GM23338 (cell line): ENCODE results near the gene ADAMTS7. TPM values are rescaled to one million over a fixed set of nuclear protein-coding genes. Genes with fewer than 3 reads are reported as not detected.

Source experiments
- ATAC-seq: fragments of 200-7000 bp; cut with Tn5 transposase; 3 replicates; pipeline ENCODE4 v1.9.1; 2020
- DNase-seq: peaks from one replicate; pipeline ENCODE4 v3.0.0-alpha.2; 2015; ENCODE audit warnings: low spot score
- H2AFZ ChIP-seq: fragments of 200-600 bp; sonication (generic); 2 replicates; pipeline ENCODE4 v1.8.0; 2016; ENCODE audit warnings: antibody characterized with exemption, mild to moderate bottlenecking, moderate library complexity
- H3F3A ChIP-seq: fragments of 200-600 bp; sonication (generic); replicated peaks from 2 replicates; pipeline ENCODE4 v1.8.0; 2017; ENCODE audit warnings: antibody characterized with exemption, mixed run types, low read depth
- H3K27ac ChIP-seq: fragments of 200-600 bp; sonication (generic); 2 replicates; pipeline ENCODE4 v1.6.1; 2016; ENCODE audit warnings: low read depth
- H3K27me3 ChIP-seq: fragments of 200-600 bp; sonication (generic); 2 replicates; pipeline ENCODE4 v1.8.0; 2016; ENCODE audit warnings: mild to moderate bottlenecking, mixed run types, moderate library complexity; ENCODE audit not compliant: insufficient read depth
- H3K36me3 ChIP-seq: fragments of 200-600 bp; sonication (generic); 2 replicates; pipeline ENCODE4 v1.8.0; 2016; ENCODE audit warnings: mild to moderate bottlenecking; ENCODE audit not compliant: insufficient read depth
- H3K4me1 ChIP-seq: fragments of 200-600 bp; sonication (generic); 2 replicates; pipeline ENCODE4 v1.8.0; 2016; ENCODE audit warnings: mild to moderate bottlenecking, moderate library complexity; ENCODE audit not compliant: insufficient read depth
- H3K4me2 ChIP-seq: fragments of 200-600 bp; sonication (generic); 2 replicates; pipeline ENCODE4 v1.7.1; 2017; ENCODE audit warnings: mixed run types
- H3K4me3 ChIP-seq: fragments of 200-600 bp; sonication (generic); 2 replicates; pipeline ENCODE4 v1.6.1; 2016; ENCODE audit warnings: mixed run types
- H3K79me2 ChIP-seq: fragments of 200-600 bp; sonication (generic); replicated peaks from 2 replicates; pipeline ENCODE4 v1.8.0; 2017; ENCODE audit warnings: mild to moderate bottlenecking; ENCODE audit not compliant: insufficient read depth
- H3K9me2 ChIP-seq: fragments of 200-600 bp; sonication (generic); 2 replicates; pipeline ENCODE4 v1.8.0; 2017; ENCODE audit not compliant: insufficient read depth
- H4K20me1 ChIP-seq: fragments of 200-600 bp; sonication (generic); replicated peaks from 2 replicates; pipeline ENCODE4 v1.8.0; 2017; ENCODE audit warnings: mild to moderate bottlenecking; ENCODE audit not compliant: insufficient read depth
- H3K27ac Mint-ChIP-seq: 2 replicates; pipeline ENCODE4 v1.8.0; 2020; ENCODE audit warnings: inconsistent platforms, mild to moderate bottlenecking, moderate library complexity, mixed read lengths
- H3K27me3 Mint-ChIP-seq: 3 replicates; pipeline ENCODE4 v1.8.0; 2022; ENCODE audit warnings: low read depth, mild to moderate bottlenecking, moderate library complexity, mixed read lengths, inconsistent platforms; ENCODE audit not compliant: insufficient read depth, poor library complexity
- H3K36me3 Mint-ChIP-seq: 3 replicates; pipeline ENCODE4 v1.8.0; 2021; ENCODE audit warnings: low read depth, mild to moderate bottlenecking, inconsistent platforms, moderate library complexity, mixed read lengths
- H3K4me1 Mint-ChIP-seq: 3 replicates; pipeline ENCODE4 v1.8.0; 2020; ENCODE audit warnings: mild to moderate bottlenecking, inconsistent platforms, mixed read lengths
- H3K4me3 Mint-ChIP-seq: 3 replicates; pipeline ENCODE4 v1.8.0; 2021; ENCODE audit warnings: moderate library complexity, mild to moderate bottlenecking, inconsistent platforms, mixed read lengths
- H3K9me3 Mint-ChIP-seq: 3 replicates; pipeline ENCODE4 v1.8.0; 2020; ENCODE audit warnings: moderate library complexity, mild to moderate bottlenecking, inconsistent platforms, mixed read lengths
- CREB1 ChIP-seq: fragments of 250-450 bp; sonication (Bioruptor Pico); IDR thresholded peaks from 2 replicates; pipeline ENCODE4 v1.5.0; 2020; ENCODE audit warnings: low read depth, mild to moderate bottlenecking, moderate library complexity
- EZH2 ChIP-seq: fragments of 200-600 bp; sonication (generic); IDR thresholded peaks from one replicate; pipeline ENCODE4 v1.8.0; 2017; ENCODE audit warnings: antibody characterized with exemption, mild to moderate bottlenecking, low read depth; ENCODE audit not compliant: unreplicated experiment
- EZH2phosphoT487 ChIP-seq: fragments of 200-600 bp; sonication (generic); IDR thresholded peaks from one replicate; pipeline ENCODE4 v1.8.1; 2018; ENCODE audit warnings: antibody characterized with exemption; ENCODE audit not compliant: unreplicated experiment
- JUNB ChIP-seq: IDR thresholded peaks from one replicate; pipeline ENCODE4 v1.6.1; 2016; ENCODE audit warnings: antibody characterized with exemption; ENCODE audit not compliant: unreplicated experiment
- NANOG ChIP-seq: IDR thresholded peaks from 2 replicates; pipeline ENCODE4 v1.6.1; 2016; ENCODE audit warnings: antibody characterized with exemption, borderline replicate concordance
- POLR2AphosphoS5 ChIP-seq: IDR thresholded peaks from 2 replicates; pipeline ENCODE4 v1.6.1; 2016; ENCODE audit warnings: antibody characterized with exemption, low read depth
- STAT1 ChIP-seq: IDR thresholded peaks from one replicate; pipeline ENCODE4 v1.6.1; 2016; ENCODE audit warnings: antibody characterized with exemption; ENCODE audit not compliant: unreplicated experiment
- ZNF114 ChIP-seq: fragments of 250-450 bp; sonication (Bioruptor Pico); IDR thresholded peaks from 2 replicates; pipeline ENCODE4 v1.5.0; 2020; ENCODE audit warnings: mild to moderate bottlenecking, moderate library complexity
- ZNF331 ChIP-seq: fragments of 250-450 bp; sonication (Bioruptor Pico); IDR thresholded peaks from 2 replicates; pipeline ENCODE4 v1.5.0; 2020; ENCODE audit warnings: low read depth, mild to moderate bottlenecking, moderate library complexity
- polyA plus RNA-seq: library from polyadenylated mRNA; unstranded; fragments of >200 nt; fragmentation: Nextera tagmentation; extraction: Ambion mirVana; gene quantifications from 2 replicates; pipeline ENCODE4 v1.2.1, GENCODE V29; 2016
- total RNA-seq: library from RNA; depleted of rRNA; stranded (reverse); fragments of >200 nt; shearing (Covaris generic); gene quantifications from 2 replicates; pipeline ENCODE4 v1.2.3, GENCODE V29; 2014
- TF ChIP-seq, protein P1 (sequence below): IDR thresholded peaks from one replicate; pipeline ENCODE4 v1.6.1; 2018; ENCODE audit warnings: antibody characterized with exemption; ENCODE audit not compliant: unreplicated experiment
- TF ChIP-seq, protein P2 (sequence below): IDR thresholded peaks from 2 replicates; pipeline ENCODE4 v1.6.1; 2016; ENCODE audit warnings: antibody characterized with exemption
- TF ChIP-seq, protein P3 (sequence below): fragments of 250-450 bp; sonication (Bioruptor Pico); IDR thresholded peaks from 2 replicates; pipeline ENCODE4 v1.5.0; 2020; ENCODE audit warnings: mild to moderate bottlenecking, moderate library complexity
- TF ChIP-seq, protein P4 (sequence below), 2 experiments: fragments of 200-600 bp in 1 of 2; sonication (generic) in 1 of 2; conservative IDR thresholded peaks; 2 replicates each; pipeline versions ENCODE4 v1.5.1 to v1.6.1; 2016 to 2017; ENCODE audit warnings: antibody characterized with exemption in 2 of 2, low read depth in 2 of 2, mild to moderate bottlenecking in 2 of 2, moderate library complexity in 1 of 2

ADAMTS7 gene
- total and polyA plus RNA-seq, 2 experiments from 2014 or later: 11.6 to 52.7 TPM

DNA sequence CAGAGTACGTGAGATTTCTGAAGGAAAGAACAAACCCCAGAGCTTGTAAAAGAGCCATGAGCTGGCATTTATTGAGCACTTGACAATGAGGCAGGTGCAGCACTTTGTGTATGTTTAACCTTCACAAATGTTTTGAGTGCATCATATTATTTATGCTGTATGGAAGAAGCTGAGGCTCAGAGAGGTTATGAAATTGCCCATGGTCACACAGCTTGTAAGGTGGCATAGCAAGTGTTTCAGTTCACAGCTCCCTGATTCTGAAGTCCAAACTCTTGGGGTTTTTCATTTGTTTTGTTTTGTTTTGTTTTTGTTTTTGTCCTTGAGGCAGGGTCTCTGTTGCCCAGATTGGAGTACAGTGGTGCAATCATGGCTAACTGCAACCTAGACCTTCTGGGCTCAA lies 25.1 kb upstream of the ADAMTS7 start:
- H3K4me1 Mint-ChIP-seq: peaks cover 13% of the 10 kb centered on the region
- peaks cover 6% of the 10 kb centered on the region for H3K27me3 Mint-ChIP-seq
- DNase-seq: no peak
- TF ChIP-seq EZH2: no peak
- TF ChIP-seq JUNB: no peak
- TF ChIP-seq CREB1 (CRISPR knock-in tag): no peak
- TF ChIP-seq, protein P1, sequence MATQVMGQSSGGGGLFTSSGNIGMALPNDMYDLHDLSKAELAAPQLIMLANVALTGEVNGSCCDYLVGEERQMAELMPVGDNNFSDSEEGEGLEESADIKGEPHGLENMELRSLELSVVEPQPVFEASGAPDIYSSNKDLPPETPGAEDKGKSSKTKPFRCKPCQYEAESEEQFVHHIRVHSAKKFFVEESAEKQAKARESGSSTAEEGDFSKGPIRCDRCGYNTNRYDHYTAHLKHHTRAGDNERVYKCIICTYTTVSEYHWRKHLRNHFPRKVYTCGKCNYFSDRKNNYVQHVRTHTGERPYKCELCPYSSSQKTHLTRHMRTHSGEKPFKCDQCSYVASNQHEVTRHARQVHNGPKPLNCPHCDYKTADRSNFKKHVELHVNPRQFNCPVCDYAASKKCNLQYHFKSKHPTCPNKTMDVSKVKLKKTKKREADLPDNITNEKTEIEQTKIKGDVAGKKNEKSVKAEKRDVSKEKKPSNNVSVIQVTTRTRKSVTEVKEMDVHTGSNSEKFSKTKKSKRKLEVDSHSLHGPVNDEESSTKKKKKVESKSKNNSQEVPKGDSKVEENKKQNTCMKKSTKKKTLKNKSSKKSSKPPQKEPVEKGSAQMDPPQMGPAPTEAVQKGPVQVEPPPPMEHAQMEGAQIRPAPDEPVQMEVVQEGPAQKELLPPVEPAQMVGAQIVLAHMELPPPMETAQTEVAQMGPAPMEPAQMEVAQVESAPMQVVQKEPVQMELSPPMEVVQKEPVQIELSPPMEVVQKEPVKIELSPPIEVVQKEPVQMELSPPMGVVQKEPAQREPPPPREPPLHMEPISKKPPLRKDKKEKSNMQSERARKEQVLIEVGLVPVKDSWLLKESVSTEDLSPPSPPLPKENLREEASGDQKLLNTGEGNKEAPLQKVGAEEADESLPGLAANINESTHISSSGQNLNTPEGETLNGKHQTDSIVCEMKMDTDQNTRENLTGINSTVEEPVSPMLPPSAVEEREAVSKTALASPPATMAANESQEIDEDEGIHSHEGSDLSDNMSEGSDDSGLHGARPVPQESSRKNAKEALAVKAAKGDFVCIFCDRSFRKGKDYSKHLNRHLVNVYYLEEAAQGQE: no peak
- TF ChIP-seq EZH2phosphoT487: no peak
- TF ChIP-seq POLR2AphosphoS5: no peak
- TF ChIP-seq, protein P2, sequence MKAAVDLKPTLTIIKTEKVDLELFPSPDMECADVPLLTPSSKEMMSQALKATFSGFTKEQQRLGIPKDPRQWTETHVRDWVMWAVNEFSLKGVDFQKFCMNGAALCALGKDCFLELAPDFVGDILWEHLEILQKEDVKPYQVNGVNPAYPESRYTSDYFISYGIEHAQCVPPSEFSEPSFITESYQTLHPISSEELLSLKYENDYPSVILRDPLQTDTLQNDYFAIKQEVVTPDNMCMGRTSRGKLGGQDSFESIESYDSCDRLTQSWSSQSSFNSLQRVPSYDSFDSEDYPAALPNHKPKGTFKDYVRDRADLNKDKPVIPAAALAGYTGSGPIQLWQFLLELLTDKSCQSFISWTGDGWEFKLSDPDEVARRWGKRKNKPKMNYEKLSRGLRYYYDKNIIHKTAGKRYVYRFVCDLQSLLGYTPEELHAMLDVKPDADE: no peak
- TF ChIP-seq, protein P3, sequence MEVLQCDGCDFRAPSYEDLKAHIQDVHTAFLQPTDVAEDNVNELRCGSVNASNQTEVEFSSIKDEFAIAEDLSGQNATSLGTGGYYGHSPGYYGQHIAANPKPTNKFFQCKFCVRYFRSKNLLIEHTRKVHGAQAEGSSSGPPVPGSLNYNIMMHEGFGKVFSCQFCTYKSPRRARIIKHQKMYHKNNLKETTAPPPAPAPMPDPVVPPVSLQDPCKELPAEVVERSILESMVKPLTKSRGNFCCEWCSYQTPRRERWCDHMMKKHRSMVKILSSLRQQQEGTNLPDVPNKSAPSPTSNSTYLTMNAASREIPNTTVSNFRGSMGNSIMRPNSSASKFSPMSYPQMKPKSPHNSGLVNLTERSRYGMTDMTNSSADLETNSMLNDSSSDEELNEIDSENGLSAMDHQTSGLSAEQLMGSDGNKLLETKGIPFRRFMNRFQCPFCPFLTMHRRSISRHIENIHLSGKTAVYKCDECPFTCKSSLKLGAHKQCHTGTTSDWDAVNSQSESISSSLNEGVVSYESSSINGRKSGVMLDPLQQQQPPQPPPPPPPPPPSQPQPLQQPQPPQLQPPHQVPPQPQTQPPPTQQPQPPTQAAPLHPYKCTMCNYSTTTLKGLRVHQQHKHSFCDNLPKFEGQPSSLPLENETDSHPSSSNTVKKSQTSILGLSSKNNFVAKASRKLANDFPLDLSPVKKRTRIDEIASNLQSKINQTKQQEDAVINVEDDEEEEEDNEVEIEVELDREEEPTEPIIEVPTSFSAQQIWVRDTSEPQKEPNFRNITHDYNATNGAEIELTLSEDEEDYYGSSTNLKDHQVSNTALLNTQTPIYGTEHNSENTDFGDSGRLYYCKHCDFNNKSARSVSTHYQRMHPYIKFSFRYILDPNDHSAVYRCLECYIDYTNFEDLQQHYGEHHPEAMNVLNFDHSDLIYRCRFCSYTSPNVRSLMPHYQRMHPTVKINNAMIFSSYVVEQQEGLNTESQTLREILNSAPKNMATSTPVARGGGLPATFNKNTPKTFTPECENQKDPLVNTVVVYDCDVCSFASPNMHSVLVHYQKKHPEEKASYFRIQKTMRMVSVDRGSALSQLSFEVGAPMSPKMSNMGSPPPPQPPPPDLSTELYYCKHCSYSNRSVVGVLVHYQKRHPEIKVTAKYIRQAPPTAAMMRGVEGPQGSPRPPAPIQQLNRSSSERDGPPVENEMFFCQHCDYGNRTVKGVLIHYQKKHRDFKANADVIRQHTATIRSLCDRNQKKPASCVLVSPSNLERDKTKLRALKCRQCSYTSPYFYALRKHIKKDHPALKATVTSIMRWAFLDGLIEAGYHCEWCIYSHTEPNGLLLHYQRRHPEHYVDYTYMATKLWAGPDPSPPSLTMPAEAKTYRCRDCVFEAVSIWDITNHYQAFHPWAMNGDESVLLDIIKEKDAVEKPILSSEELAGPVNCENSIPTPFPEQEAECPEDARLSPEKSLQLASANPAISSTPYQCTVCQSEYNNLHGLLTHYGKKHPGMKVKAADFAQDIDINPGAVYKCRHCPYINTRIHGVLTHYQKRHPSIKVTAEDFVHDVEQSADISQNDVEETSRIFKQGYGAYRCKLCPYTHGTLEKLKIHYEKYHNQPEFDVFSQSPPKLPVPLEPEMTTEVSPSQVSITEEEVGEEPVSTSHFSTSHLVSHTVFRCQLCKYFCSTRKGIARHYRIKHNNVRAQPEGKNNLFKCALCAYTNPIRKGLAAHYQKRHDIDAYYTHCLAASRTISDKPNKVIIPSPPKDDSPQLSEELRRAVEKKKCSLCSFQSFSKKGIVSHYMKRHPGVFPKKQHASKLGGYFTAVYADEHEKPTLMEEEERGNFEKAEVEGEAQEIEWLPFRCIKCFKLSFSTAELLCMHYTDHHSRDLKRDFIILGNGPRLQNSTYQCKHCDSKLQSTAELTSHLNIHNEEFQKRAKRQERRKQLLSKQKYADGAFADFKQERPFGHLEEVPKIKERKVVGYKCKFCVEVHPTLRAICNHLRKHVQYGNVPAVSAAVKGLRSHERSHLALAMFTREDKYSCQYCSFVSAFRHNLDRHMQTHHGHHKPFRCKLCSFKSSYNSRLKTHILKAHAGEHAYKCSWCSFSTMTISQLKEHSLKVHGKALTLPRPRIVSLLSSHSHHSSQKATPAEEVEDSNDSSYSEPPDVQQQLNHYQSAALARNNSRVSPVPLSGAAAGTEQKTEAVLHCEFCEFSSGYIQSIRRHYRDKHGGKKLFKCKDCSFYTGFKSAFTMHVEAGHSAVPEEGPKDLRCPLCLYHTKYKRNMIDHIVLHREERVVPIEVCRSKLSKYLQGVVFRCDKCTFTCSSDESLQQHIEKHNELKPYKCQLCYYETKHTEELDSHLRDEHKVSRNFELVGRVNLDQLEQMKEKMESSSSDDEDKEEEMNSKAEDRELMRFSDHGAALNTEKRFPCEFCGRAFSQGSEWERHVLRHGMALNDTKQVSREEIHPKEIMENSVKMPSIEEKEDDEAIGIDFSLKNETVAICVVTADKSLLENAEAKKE (CRISPR knock-in tag): no peak
- TF ChIP-seq, protein P4, sequence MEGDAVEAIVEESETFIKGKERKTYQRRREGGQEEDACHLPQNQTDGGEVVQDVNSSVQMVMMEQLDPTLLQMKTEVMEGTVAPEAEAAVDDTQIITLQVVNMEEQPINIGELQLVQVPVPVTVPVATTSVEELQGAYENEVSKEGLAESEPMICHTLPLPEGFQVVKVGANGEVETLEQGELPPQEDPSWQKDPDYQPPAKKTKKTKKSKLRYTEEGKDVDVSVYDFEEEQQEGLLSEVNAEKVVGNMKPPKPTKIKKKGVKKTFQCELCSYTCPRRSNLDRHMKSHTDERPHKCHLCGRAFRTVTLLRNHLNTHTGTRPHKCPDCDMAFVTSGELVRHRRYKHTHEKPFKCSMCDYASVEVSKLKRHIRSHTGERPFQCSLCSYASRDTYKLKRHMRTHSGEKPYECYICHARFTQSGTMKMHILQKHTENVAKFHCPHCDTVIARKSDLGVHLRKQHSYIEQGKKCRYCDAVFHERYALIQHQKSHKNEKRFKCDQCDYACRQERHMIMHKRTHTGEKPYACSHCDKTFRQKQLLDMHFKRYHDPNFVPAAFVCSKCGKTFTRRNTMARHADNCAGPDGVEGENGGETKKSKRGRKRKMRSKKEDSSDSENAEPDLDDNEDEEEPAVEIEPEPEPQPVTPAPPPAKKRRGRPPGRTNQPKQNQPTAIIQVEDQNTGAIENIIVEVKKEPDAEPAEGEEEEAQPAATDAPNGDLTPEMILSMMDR (conservative IDR thresholded peaks at IDR 0.05; ENCODE audit: low read depth in 2 of 2): no peak
- TF ChIP-seq ZNF331 (CRISPR knock-in tag): no peak
- TF ChIP-seq NANOG: no peak
- no peak for TF ChIP-seq ZNF114 (CRISPR knock-in tag)
- TF ChIP-seq STAT1: no peak
- Histone ChIP-seq H3K4me2 (no peak overlapping the region), H3K36me3 (no peaks in the 10 kb centered on the region), H3F3A (0 out of 2 replicates have a peak, but pooled peaks cover 5% of the 10 kb centered on the region), H2AFZ (no peak overlapping the region), H3K79me2 (no peaks in the 10 kb centered on the region), H3K27me3 (no peaks in the 10 kb centered on the region), H4K20me1 (no peaks in the 10 kb centered on the region), H3K4me3 (no peak overlapping the region), H3K9me2 (no peaks in the 10 kb centered on the region), H3K27ac (no peak overlapping the region), H3K4me1 (peaks cover 5% of the 10 kb centered on the region; the same call in 1 of the 2 replicates)
- no peaks in the 10 kb centered on the region for H3K9me3 Mint-ChIP-seq
- H3K36me3 Mint-ChIP-seq: no peaks in the 10 kb centered on the region
- ATAC-seq: no peak
- no peak overlapping the region for H3K4me3 Mint-ChIP-seq
- H3K27ac Mint-ChIP-seq: no peak overlapping the region
